HepG2 (cell line): ENCODE data around the gene LPO. TPM values are rescaled to one million over a fixed set of nuclear protein-coding genes. Genes with fewer than 3 reads are reported as not detected.

Experiments
- ATAC-seq: fragments of 200-7000 bp; cut with Tn5 transposase; 3 replicates; pipeline ENCODE4 v1.9.1; 2020; ENCODE audit warnings: mild to moderate bottlenecking, moderate library complexity
- BruUV-seq: library from RNA; stranded (reverse); fragments of 400-500 nt; replicated peaks from 2 replicates; lab custom pipeline; 2021; lab: Mats Ljungman, UMichigan
- CTCF ChIA-PET: fragments of 300-600 bp; formaldehyde crosslinking; extraction: SDS; loops from one replicate; lab custom pipeline; 2021; ENCODE audit warnings: low total read pairs, inconsistent platforms, low intra/inter-chr PET ratio; lab: Yijun Ruan, JAX
- POLR2A ChIA-PET: fragments of 350-600 bp; sonication (Branson Sonifier 250); formaldehyde crosslinking; loops from one replicate; lab custom pipeline; 2020; ENCODE audit warnings: antibody characterized with exemption, inconsistent platforms; lab: Yijun Ruan, JAX
- DNase-seq: peaks from one replicate; pipeline ENCODE4 v3.0.0-alpha.2; 2015; ENCODE audit warnings: low spot score
- FAIRE-seq: peaks from 3 replicates; lab custom pipeline; 2011; peaks lifted over from hg19 to GRCh38; lab: Jason Lieb, UNC
- H2AFZ ChIP-seq: one replicate; pipeline ENCODE4 v1.6.1; 2011; ENCODE audit warnings: low read length, inconsistent platforms
- H3K27ac ChIP-seq: fragments of 300-600 bp; 3 replicates; pipeline ENCODE4 v1.8.0; 2011; ENCODE audit warnings: mixed run types, mild to moderate bottlenecking, mixed read lengths, low read length, inconsistent platforms; ENCODE audit not compliant: insufficient read depth; ENCODE audit errors: extremely low read length
- H3K27me3 ChIP-seq, 2 experiments: fragments of 200-600 bp in 1 of 2; 2 replicates in 1 of 2; 3 replicates in 1 of 2; pipeline versions ENCODE4 v1.6.0 to v1.8.0; 2011; ENCODE audit warnings: low read length in 2 of 2, mild to moderate bottlenecking in 2 of 2, moderate library complexity in 2 of 2, inconsistent platforms in 1 of 2; ENCODE audit not compliant: insufficient read depth in 2 of 2, control insufficient read depth in 1 of 2
- H3K36me3 ChIP-seq, 2 experiments: fragments of 200-600 bp in 1 of 2; replicated peaks in 1 of 2; 2 replicates in 1 of 2; 3 replicates in 1 of 2; pipeline versions ENCODE4 v1.5.1 to v1.8.0; 2011; ENCODE audit warnings: low read length in 2 of 2, inconsistent platforms in 1 of 2; ENCODE audit not compliant: insufficient read depth in 2 of 2, control insufficient read depth in 1 of 2
- H3K4me1 ChIP-seq: 2 replicates; pipeline ENCODE4 v1.5.1; 2012; ENCODE audit warnings: low read length, inconsistent platforms; ENCODE audit not compliant: insufficient read depth
- H3K4me2 ChIP-seq: 2 replicates; pipeline ENCODE4 v1.6.0; 2011; ENCODE audit warnings: low read depth, low read length, inconsistent platforms
- H3K4me3 ChIP-seq, 3 experiments: fragments of 200-600 bp in 1 of 3; sonication (generic), shearing (Covaris generic) in 1 of 3; replicated peaks in 1 of 3; 2 replicates each; pipeline ENCODE4 v1.5.1; 2011 to 2016; ENCODE audit warnings: low read length in 3 of 3, inconsistent platforms in 2 of 3, low read depth in 2 of 3, mild to moderate bottlenecking in 2 of 3, control low read depth in 1 of 3, mixed read lengths in 1 of 3; ENCODE audit not compliant: insufficient read depth in 1 of 3
- H3K79me2 ChIP-seq: one replicate; pipeline ENCODE4 v1.6.1; 2011; ENCODE audit warnings: low read length, inconsistent platforms; ENCODE audit not compliant: insufficient read depth
- H3K9ac ChIP-seq: 2 replicates; pipeline ENCODE4 v1.6.0; 2011; ENCODE audit warnings: mild to moderate bottlenecking, low read depth, low read length, inconsistent platforms; ENCODE audit not compliant: insufficient read depth
- H3K9me3 ChIP-seq: 2 replicates; pipeline ENCODE4 v1.5.1; 2012; ENCODE audit warnings: mild to moderate bottlenecking, low read length
- H4K20me1 ChIP-seq: 2 replicates; pipeline ENCODE4 v1.6.0; 2011; ENCODE audit warnings: inconsistent platforms, mild to moderate bottlenecking, low read length, moderate library complexity; ENCODE audit not compliant: insufficient read depth
- AHR ChIP-seq: IDR thresholded peaks from 2 replicates; pipeline ENCODE4 v1.6.1; 2018; ENCODE audit warnings: missing genetic modification reagents, missing compliant biosample characterization
- ELF1 ChIP-seq: sonication (generic); formaldehyde crosslinking; IDR thresholded peaks from 2 replicates; pipeline ENCODE4 v1.4.0; 2020; ENCODE audit warnings: missing genetic modification reagents
- FOSL2 ChIP-seq: sonication (generic); formaldehyde crosslinking; IDR thresholded peaks from 2 replicates; pipeline ENCODE4 v1.4.0; 2020; ENCODE audit warnings: missing genetic modification reagents
- HES4 ChIP-seq: sonication (generic); formaldehyde crosslinking; IDR thresholded peaks from 2 replicates; pipeline ENCODE4 v1.9.0; 2021; ENCODE audit warnings: mild to moderate bottlenecking, missing genetic modification reagents, borderline replicate concordance
- IKZF4 ChIP-seq: sonication (generic); formaldehyde crosslinking; IDR thresholded peaks from 2 replicates; pipeline ENCODE4 v1.5.1; 2020; ENCODE audit warnings: borderline replicate concordance, mild to moderate bottlenecking, low read depth, missing genetic modification reagents; ENCODE audit errors: not compliant biosample characterization
- KLF9 ChIP-seq: IDR thresholded peaks from 2 replicates; pipeline ENCODE4 v1.6.1; 2016; ENCODE audit warnings: low read depth
- MED13 ChIP-seq: sonication (generic); formaldehyde crosslinking; IDR thresholded peaks from 2 replicates; pipeline ENCODE4 v1.5.0; 2020; ENCODE audit warnings: missing genetic modification reagents
- PPARG ChIP-seq: conservative IDR thresholded peaks from 2 replicates; pipeline ENCODE4 v1.6.1; 2016; ENCODE audit warnings: missing biosample characterization, missing genetic modification reagents
- ZFX ChIP-seq: sonication (generic); formaldehyde crosslinking; IDR thresholded peaks from 2 replicates; pipeline ENCODE4 v1.4.0; 2020; ENCODE audit warnings: mild to moderate bottlenecking, low read depth, missing genetic modification reagents, moderate library complexity
- ZNF274 ChIP-seq: sonication (generic); formaldehyde crosslinking; IDR thresholded peaks from 2 replicates; pipeline ENCODE4 v1.5.1; 2020; ENCODE audit warnings: mild to moderate bottlenecking, missing genetic modification reagents
- ZNF552 ChIP-seq: sonication (generic); formaldehyde crosslinking; IDR thresholded peaks from 2 replicates; pipeline ENCODE4 v1.9.0; 2022; ENCODE audit warnings: missing genetic modification reagents, mild to moderate bottlenecking, borderline replicate concordance
- ZNF607 ChIP-seq: sonication (generic); formaldehyde crosslinking; IDR thresholded peaks from 2 replicates; pipeline ENCODE4 v1.5.1; 2020; ENCODE audit warnings: missing genetic modification reagents, mild to moderate bottlenecking, borderline replicate concordance
- ZNF777 ChIP-seq: sonication (generic); formaldehyde crosslinking; IDR thresholded peaks from 2 replicates; pipeline ENCODE4 v1.4.0; 2020; ENCODE audit warnings: missing genetic modification reagents
- WGBS: methylation state at CpG from one replicate; pipeline ENCODE4 v1.1.6; 2017; ENCODE audit warnings: low lambda C conversion rate; 5-methylcytosine and 5-hydroxymethylcytosine counted together
- in situ Hi-C: cut with HindIII; loops from 2 replicates; pipeline ENCODE4 v1.10.0; 2017; ENCODE audit warnings: low pct_unique_long_range_greater_than_20kb; ENCODE audit not compliant: extremely low pct_ligation_motif_present
- intact Hi-C: fragments of 100-400 bp; cut with micrococcal nuclease; formaldehyde crosslinking; loops from one replicate; pipeline ENCODE4 v1.10.0; 2022; ENCODE audit not compliant: unreplicated experiment
- polyA plus RNA-seq, 8 experiments: library from polyadenylated mRNA; depleted of rRNA in 3 of 8; stranded (reverse) in 7 of 8; unstranded in 1 of 8; fragments of >200 nt; fragmentation: Illumina TruSeq in 4 of 8; extraction: Trizol in 4 of 8; gene quantifications; 2 replicates each; pipeline versions ENCODE4 v1.2.1 to v1.2.3, GENCODE V29; 2011 to 2016; ENCODE audit warnings: low read depth in 4 of 8, missing spikeins in 1 of 8, mixed read lengths in 1 of 8; ENCODE audit not compliant: insufficient read depth in 1 of 8
- total RNA-seq, 5 experiments: library from RNA; depleted of rRNA; stranded (reverse); fragments of >200 nt; fragmentation: Illumina TruSeq; extraction: Trizol; gene quantifications; 2 replicates each; pipeline ENCODE4 v1.2.3, GENCODE V29; 2016; ENCODE audit warnings: low read depth in 1 of 5
- TF ChIP-seq, protein P1 (sequence below): sonication (generic); formaldehyde crosslinking; IDR thresholded peaks from 2 replicates; pipeline ENCODE4 v1.4.0; 2020; ENCODE audit warnings: missing genetic modification reagents
- TF ChIP-seq, protein P2 (sequence below): sonication (generic); formaldehyde crosslinking; IDR thresholded peaks from 2 replicates; pipeline ENCODE4 v1.8.0; 2022; ENCODE audit warnings: mild to moderate bottlenecking, missing genetic modification reagents; ENCODE audit not compliant: insufficient replicate concordance
- TF ChIP-seq, protein P3 (sequence below): sonication (generic); formaldehyde crosslinking; IDR thresholded peaks from 2 replicates; pipeline ENCODE4 v1.4.0; 2020; ENCODE audit warnings: low read depth, mild to moderate bottlenecking, missing genetic modification reagents
- TF ChIP-seq, protein P4 (sequence below): sonication (generic); IDR thresholded peaks from 2 replicates; pipeline ENCODE4 v1.6.1; 2016; ENCODE audit warnings: low read depth, borderline replicate concordance

Gene LPO
- total and polyA plus RNA-seq, 2 of the 13 experiments (the other 11 are each of a cell fraction or from before 2014, with no cell fraction given): not detected

DNA sequence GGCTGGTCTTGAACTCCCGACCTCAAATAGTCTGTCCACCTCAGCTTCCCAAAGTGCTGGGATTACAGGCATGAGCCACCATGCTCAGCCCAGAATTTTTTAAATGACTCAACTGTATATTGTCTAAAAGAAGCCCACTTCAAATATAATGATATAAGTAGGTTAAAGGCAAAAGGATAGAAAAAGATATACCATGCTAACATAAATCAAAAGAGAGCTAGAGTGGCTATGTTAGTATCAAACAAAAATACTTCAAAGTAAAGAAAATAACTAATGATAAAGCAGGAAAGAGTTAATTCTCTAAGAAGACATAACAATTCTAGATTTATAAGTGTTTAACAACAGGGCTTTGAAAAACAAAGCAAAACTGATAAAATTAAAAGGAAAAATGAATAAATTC is 55.6 kb downstream of the LPO start:
- no peaks in the 10 kb centered on the region for H3K79me2 ChIP-seq
- H3K36me3 ChIP-seq: no peaks in the 10 kb centered on the region
- no peak overlapping the region for H3K4me2 ChIP-seq
- no TSS peak for BruUV-seq
- ATAC-seq (no peak), DNase-seq (no peak), FAIRE-seq (no peak)
- no peak overlapping the region for H3K27ac ChIP-seq
- peaks cover 0 to 23% of the 10 kb centered on the region in 2 experiments; a peak in 3 of 5 replicates for H3K27me3 ChIP-seq
- ChIA-PET POLR2A (no interaction called here), CTCF (no interaction called here)
- TF ChIP-seq, protein P1, sequence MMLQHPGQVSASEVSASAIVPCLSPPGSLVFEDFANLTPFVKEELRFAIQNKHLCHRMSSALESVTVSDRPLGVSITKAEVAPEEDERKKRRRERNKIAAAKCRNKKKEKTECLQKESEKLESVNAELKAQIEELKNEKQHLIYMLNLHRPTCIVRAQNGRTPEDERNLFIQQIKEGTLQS (CRISPR knock-in tag): no peak
- TF ChIP-seq HES4 (CRISPR knock-in tag) (no peak), AHR (CRISPR knock-in tag) (no peak), ZNF777 (CRISPR knock-in tag) (no peak), ZFX (CRISPR knock-in tag) (no peak), ELF1 (CRISPR knock-in tag) (no peak), KLF9 (CRISPR knock-in tag) (no peak), ZNF552 (no peak), FOSL2 (CRISPR knock-in tag) (no peak), IKZF4 (CRISPR knock-in tag) (no peak), PPARG (no peak), ZNF607 (no peak), MED13 (no peak), ZNF274 (CRISPR knock-in tag) (no peak)
- TF ChIP-seq, protein P2, sequence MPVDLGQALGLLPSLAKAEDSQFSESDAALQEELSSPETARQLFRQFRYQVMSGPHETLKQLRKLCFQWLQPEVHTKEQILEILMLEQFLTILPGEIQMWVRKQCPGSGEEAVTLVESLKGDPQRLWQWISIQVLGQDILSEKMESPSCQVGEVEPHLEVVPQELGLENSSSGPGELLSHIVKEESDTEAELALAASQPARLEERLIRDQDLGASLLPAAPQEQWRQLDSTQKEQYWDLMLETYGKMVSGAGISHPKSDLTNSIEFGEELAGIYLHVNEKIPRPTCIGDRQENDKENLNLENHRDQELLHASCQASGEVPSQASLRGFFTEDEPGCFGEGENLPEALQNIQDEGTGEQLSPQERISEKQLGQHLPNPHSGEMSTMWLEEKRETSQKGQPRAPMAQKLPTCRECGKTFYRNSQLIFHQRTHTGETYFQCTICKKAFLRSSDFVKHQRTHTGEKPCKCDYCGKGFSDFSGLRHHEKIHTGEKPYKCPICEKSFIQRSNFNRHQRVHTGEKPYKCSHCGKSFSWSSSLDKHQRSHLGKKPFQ: no peak
- TF ChIP-seq, protein P3, sequence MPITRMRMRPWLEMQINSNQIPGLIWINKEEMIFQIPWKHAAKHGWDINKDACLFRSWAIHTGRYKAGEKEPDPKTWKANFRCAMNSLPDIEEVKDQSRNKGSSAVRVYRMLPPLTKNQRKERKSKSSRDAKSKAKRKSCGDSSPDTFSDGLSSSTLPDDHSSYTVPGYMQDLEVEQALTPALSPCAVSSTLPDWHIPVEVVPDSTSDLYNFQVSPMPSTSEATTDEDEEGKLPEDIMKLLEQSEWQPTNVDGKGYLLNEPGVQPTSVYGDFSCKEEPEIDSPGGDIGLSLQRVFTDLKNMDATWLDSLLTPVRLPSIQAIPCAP (CRISPR knock-in tag): no peak
- TF ChIP-seq, protein P4, sequence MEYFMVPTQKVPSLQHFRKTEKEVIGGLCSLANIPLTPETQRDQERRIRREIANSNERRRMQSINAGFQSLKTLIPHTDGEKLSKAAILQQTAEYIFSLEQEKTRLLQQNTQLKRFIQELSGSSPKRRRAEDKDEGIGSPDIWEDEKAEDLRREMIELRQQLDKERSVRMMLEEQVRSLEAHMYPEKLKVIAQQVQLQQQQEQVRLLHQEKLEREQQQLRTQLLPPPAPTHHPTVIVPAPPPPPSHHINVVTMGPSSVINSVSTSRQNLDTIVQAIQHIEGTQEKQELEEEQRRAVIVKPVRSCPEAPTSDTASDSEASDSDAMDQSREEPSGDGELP: no peak
- intact Hi-C loops: no loop called here
- no peaks in the 10 kb centered on the region for H4K20me1 ChIP-seq
- H3K4me3 ChIP-seq: no peak overlapping the region
- no peak overlapping the region for H3K9ac ChIP-seq
- WGBS: 5% methylated on average over 1 of the region's 1 CpG
- H3K9me3 ChIP-seq: no peaks in the 10 kb centered on the region
- H2AFZ ChIP-seq: no peak overlapping the region
- in situ Hi-C loops: no loop called here
- no peaks in the 10 kb centered on the region for H3K4me1 ChIP-seq
